HG03469 (cell line): ENCODE results near the gene OR52E4.

Experiments
- ATAC-seq: cut with Tn5 transposase; IDR thresholded peaks from one replicate; pipeline ENCODE4 v1.9.1; 2021; ENCODE audit warnings: mild to moderate bottlenecking, moderate library complexity, moderate number of reproducible peaks; ENCODE audit not compliant: unreplicated experiment

Gene OR52E4

DNA sequence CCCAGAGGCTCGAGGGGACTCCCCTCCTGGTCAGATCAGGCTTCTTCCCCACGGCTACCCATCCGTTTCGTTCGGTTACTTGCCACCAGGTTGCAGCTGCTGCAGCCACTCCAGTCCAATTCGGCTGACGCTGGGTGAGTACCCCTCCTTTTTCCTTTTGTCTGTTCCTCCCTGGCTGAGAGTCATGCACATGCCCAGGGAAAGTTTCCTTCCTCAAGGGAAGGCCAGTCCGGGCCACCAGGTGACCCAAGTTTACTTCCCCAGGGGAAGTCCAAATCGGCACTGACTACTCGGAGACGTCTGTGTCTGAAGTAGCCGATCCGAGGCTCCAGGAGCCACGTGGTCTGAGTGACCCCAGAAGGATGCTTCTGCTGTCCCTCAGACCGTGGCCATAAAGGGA, 48.4 kb downstream of the OR52E4 start:
- ATAC-seq: no peak

DNA sequence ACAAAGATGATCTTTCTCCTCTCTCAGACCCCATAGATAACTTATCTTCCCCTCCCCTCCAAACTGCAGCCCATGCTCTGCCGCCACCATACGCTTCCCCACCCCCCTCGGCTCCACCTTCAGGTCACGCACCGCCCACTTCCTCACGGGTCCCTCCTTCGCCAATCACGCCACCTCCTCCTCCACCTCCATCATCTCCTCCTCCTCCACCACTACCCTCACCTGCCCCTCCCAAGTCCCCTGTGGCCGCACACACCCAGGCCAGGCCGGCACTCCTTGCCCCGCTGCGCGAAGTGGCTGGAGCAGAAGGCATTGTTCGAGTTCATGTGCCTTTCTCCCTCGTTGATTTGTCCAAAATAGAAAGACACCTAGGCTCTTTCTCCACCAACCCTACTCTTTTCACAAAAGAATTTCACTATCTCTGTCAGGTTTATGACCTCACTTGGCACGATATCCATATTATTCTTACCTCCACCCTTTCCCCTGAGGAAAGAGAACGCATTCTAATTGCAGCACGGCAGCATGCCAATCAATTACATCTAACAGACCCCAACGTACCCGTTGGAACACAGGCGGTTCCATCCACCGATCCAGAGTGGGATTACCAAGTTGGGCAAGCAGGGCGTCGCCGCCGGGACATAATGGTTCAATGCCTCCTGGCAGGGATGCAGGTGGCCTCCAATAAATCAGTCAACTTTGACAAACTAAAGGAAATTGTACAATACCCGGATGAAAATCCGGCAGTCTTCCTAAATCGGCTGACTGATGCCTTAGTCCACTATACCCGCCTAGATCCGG, 49.3 kb downstream of the OR52E4 start:
- ATAC-seq: no peak

DNA sequence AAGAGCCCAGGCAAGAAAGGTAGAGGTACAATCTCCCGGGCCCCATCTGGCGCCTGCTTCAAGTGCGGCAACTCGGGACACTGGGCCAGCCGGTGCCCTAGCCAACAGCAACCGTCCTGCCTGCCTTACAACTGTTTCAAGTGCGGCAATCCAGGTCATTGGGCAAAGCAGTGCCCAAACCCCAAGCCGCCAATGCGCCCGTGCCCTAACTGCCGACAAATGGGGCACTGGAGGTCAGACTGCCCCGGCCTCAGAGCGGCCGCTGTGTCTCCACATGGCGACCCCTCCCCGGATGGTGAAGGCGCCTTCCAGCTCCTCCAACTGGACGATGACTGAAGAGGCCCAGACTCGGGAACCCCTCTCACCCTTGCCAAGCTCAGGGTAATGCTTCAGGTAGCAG, 50.2 kb downstream of the OR52E4 start:
- no peak for ATAC-seq

DNA sequence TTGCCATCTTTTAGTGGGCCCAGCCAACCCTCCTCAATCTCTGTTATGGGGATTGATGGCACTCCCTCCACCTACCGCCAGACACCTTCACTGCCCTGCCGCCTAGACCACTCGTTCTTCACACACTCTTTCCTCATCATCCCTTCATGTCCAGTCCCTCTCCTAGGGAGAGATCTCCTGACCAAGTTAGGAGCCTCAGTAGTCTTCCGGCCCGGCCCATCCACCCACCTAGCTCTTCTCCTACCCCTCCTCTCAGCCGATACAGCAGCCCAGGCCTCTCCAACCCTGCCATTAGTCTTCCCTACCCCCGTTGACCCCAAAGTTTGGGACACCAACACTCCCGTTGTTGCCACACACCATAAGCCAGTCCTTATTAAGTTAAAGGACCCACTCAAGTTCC, 50.6 kb downstream of the OR52E4 start:
- no peak for ATAC-seq

DNA sequence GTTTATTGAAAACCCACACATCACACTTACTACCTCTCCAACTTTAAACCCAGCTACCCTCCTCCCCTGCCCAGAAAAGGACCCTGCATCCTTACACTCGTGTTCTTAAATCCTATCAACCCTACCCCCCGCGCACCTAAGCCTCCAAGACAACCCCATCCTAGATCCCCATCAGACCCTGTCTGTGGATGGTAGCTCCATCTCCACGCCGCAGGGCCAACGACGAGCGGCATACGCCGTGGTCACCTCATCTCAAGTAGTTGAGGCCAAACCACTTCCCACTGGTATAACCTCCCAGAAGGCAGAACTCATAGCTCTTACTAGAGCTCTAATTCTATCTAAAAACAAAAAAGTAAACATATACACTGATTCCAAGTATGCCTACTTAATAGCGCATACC, 52.2 kb downstream of the OR52E4 start:
- ATAC-seq: no peak

DNA sequence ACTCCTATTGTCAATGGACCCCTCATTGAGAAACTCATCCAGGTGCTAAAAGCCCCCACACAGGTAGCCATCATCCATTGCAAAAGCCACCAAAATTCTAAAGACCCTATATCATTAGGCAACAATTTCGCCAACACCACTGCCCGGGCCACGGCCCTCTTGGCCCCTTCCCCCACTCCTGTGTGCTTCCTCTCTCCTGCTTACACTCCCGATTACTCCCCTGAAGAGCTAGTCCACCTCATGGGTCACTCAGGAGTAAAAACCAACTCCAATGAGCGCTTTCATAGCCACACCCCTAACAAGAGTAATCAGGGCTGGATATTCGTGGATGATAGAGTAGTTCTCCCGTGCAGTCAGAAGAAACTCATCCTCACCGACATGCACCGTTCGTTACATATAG, 52.7 kb downstream of the OR52E4 start:
- no peak for ATAC-seq
